ENCODE measurements around the gene TARDBP. TPM values are rescaled to one million over a fixed set of nuclear protein-coding genes. Genes with fewer than 3 reads are reported as not detected.

Gene TARDBP
- total and polyA plus RNA-seq, 2 donors (not counting 1 experiment from before 2014, with no cell fraction given) = 85.2 to 222 TPM

GRCh38 chr1:11065796-11066195 is 53.3 kb downstream of the TARDBP start:
- H3K4me1 Mint-ChIP-seq = peaks cover 11% of the 10 kb centered on the region
- POLR2A ChIA-PET = no interaction called here
- WGBS (ENCODE audit: insufficient coverage) = no CpG with 5 or more reads among the region's 1 CpG

More at GRCh38 chr1:11065796-11066195, 53.3 kb downstream of the TARDBP start:
- no peak overlapping the region for H3K4me2 ChIP-seq (replicated peaks; ENCODE audit: low read depth, low read length, poor library complexity, severe bottlenecking)
- H3K79me2 ChIP-seq (ENCODE audit: control insufficient read depth, insufficient read depth, low read length) = peaks cover 8% of the 10 kb centered on the region
- Mint-ChIP-seq H3K27ac (no peak overlapping the region), H3K9me3 (ENCODE audit: insufficient read depth) (no peaks in the 10 kb centered on the region), H3K27me3 (no peaks in the 10 kb centered on the region), H3K4me3 (no peak overlapping the region)
- ATAC-seq (ENCODE audit: low read depth) = no peak
- no peaks in the 10 kb centered on the region for H3K27me3 ChIP-seq (replicated peaks in 1 of 4; ENCODE audit: control extremely low read depth in 1 of 4, control insufficient read depth in 3 of 4, insufficient read depth in 4 of 4, low read length in 3 of 4)
- H3K9ac ChIP-seq (ENCODE audit: low read length) = no peak overlapping the region
- H3K27ac ChIP-seq (ENCODE audit: low read length in 2 of 2) = no peak overlapping the region
- H2AFZ ChIP-seq (ENCODE audit: insufficient read depth, low read depth, low read length, poor library complexity, severe bottlenecking) = no peak overlapping the region
- CTCF ChIA-PET = no interaction called here
- H3K4me3 ChIP-seq (ENCODE audit: control extremely low read depth in 1 of 5, extremely low read depth in 1 of 5, insufficient read depth in 1 of 5, low read depth in 2 of 5, low read length in 4 of 5) = no peak overlapping the region
- no peaks in the 10 kb centered on the region for H4K20me1 ChIP-seq (ENCODE audit: control insufficient read depth, insufficient read depth, low read length, poor library complexity, severe bottlenecking)
- intact Hi-C loops (cut with micrococcal nuclease) = no loop called here
- DNase-seq = no peak
- TF ChIP-seq EZH2 (IDR thresholded peaks at IDR 0.05; ENCODE audit: borderline replicate concordance, insufficient read depth, low read depth, low read length, poor library complexity, severe bottlenecking) = no peak
- TF ChIP-seq CTCF (IDR thresholded peaks at IDR 0.05) = no peak
- peaks cover 4% of the 10 kb centered on the region in 2 donors for H3K4me1 ChIP-seq (ENCODE audit: control insufficient read depth in 2 of 2, insufficient read depth in 2 of 2, low read length in 2 of 2)
- peaks cover 0 to 3% (median 0%) of the 10 kb centered on the region in 3 donors for H3K9me3 ChIP-seq (ENCODE audit: control extremely low read depth in 1 of 3, control insufficient read depth in 2 of 3, insufficient read depth in 1 of 3, low read length in 2 of 3)
- H3K36me3 ChIP-seq (replicated peaks in 1 of 2; ENCODE audit: control extremely low read depth in 1 of 2, control insufficient read depth in 1 of 2, extremely low read depth in 1 of 2, insufficient read depth in 2 of 2, low read length in 1 of 2) = peaks cover 4 to 45% of the 10 kb centered on the region in 2 experiments
